GM23248 (cell line): ENCODE results near the gene HPS1. TPM values are rescaled to one million over a fixed set of nuclear protein-coding genes. Genes with fewer than 3 reads are reported as not detected.
A peak's percentile ranks its signal among the peaks of the same experiment; 100 is the strongest.

Experiments used
- DNase-seq: peaks from one replicate; pipeline ENCODE4 v3.0.0-alpha.2; 2015
- H2AFZ ChIP-seq: fragments of 200-600 bp; sonication (generic); 2 replicates; pipeline ENCODE4 v1.6.1; 2016; ENCODE audit warnings: antibody characterized with exemption
- H3F3A ChIP-seq: fragments of 200-600 bp; sonication (generic); 2 replicates; pipeline ENCODE4 v1.6.1; 2016; ENCODE audit warnings: mild to moderate bottlenecking, antibody characterized with exemption, mixed run types; ENCODE audit not compliant: insufficient read depth
- H3K27ac ChIP-seq: fragments of 200-600 bp; sonication (generic); 2 replicates; pipeline ENCODE4 v1.5.1; 2016; ENCODE audit warnings: mild to moderate bottlenecking
- H3K27me3 ChIP-seq: fragments of 200-600 bp; sonication (generic); replicated peaks from 2 replicates; pipeline ENCODE4 v1.6.1; 2016; ENCODE audit warnings: mild to moderate bottlenecking; ENCODE audit not compliant: insufficient read depth
- H3K36me3 ChIP-seq: fragments of 200-600 bp; sonication (generic); 2 replicates; pipeline ENCODE4 v1.6.1; 2016; ENCODE audit warnings: low read depth, mild to moderate bottlenecking
- H3K4me1 ChIP-seq: fragments of 200-600 bp; sonication (generic); 2 replicates; pipeline ENCODE4 v1.6.1; 2016; ENCODE audit warnings: mild to moderate bottlenecking; ENCODE audit not compliant: insufficient read depth
- H3K4me2 ChIP-seq: fragments of 200-600 bp; sonication (generic); one replicate; pipeline ENCODE4 v1.6.1; 2016; ENCODE audit warnings: mild to moderate bottlenecking; ENCODE audit not compliant: unreplicated experiment
- H3K4me3 ChIP-seq: fragments of 200-600 bp; sonication (generic); 2 replicates; pipeline ENCODE4 v1.5.1; 2016; ENCODE audit warnings: mild to moderate bottlenecking
- H3K79me2 ChIP-seq: fragments of 200-600 bp; sonication (generic); 2 replicates; pipeline ENCODE4 v1.6.1; 2016; ENCODE audit warnings: mild to moderate bottlenecking; ENCODE audit not compliant: insufficient read depth
- H3K9ac ChIP-seq: fragments of 200-600 bp; sonication (generic); 2 replicates; pipeline ENCODE4 v1.6.1; 2016; ENCODE audit warnings: mild to moderate bottlenecking
- H3K9me2 ChIP-seq: fragments of 200-600 bp; sonication (generic); 2 replicates; pipeline ENCODE4 v1.6.1; 2016; ENCODE audit warnings: mixed run types, mild to moderate bottlenecking, moderate library complexity; ENCODE audit not compliant: insufficient read depth
- H3K9me3 ChIP-seq: fragments of 200-600 bp; sonication (generic); one replicate; pipeline ENCODE4 v1.6.1; 2017; ENCODE audit warnings: low read depth
- H4K20me1 ChIP-seq: fragments of 200-600 bp; sonication (generic); 2 replicates; pipeline ENCODE4 v1.6.0; 2016; ENCODE audit not compliant: insufficient read depth
- EZH2 ChIP-seq: fragments of 200-600 bp; sonication (generic); IDR thresholded peaks from 2 replicates; pipeline ENCODE4 v1.6.1; 2018; ENCODE audit warnings: antibody characterized with exemption, mild to moderate bottlenecking; ENCODE audit not compliant: insufficient read depth, poor library complexity, severe bottlenecking
- EZH2phosphoT487 ChIP-seq: fragments of 200-600 bp; sonication (generic); IDR thresholded peaks from 2 replicates; pipeline ENCODE4 v1.6.1; 2018; ENCODE audit warnings: antibody characterized with exemption, moderate library complexity, mild to moderate bottlenecking, low read depth; ENCODE audit not compliant: insufficient read depth
- WGBS, 2 experiments: methylation state at CpG; one replicate each; pipeline ENCODE4 v1.1.6; 2015 to 2017; ENCODE audit warnings: low lambda C conversion rate in 2 of 2, low coverage in 1 of 2; ENCODE audit errors: missing lambda C conversion rate in 2 of 2; 5-methylcytosine and 5-hydroxymethylcytosine counted together
- in situ Hi-C: fragments of 300-500 bp; cut with MboI; formaldehyde crosslinking; loops from 2 replicates; pipeline ENCODE4 v1.15.0; 2020
- polyA plus RNA-seq: library from polyadenylated mRNA; unstranded; fragments of >200 nt; fragmentation: Nextera tagmentation; extraction: Ambion mirVana; gene quantifications from 2 replicates; pipeline ENCODE4 v1.2.1, GENCODE V29; 2016
- total RNA-seq: library from RNA; depleted of rRNA; stranded (reverse); fragments of >200 nt; shearing (Covaris generic); gene quantifications from 2 replicates; pipeline ENCODE4 v1.2.3, GENCODE V29; 2014

The HPS1 gene
- total and polyA plus RNA-seq, 2 experiments from 2014 or later: 54.5 to 80.6 TPM

GRCh38 chr10:98380493-98381339, 66.0 kb downstream of the HPS1 start:
- TF ChIP-seq EZH2phosphoT487 (no peak), EZH2 (no peak)

GRCh38 chr10:98378722-98379121, 68.0 kb downstream of the HPS1 start:
- Histone ChIP-seq H3K4me2 (no peak overlapping the region), H3K4me1 (peaks cover 36% of the 10 kb centered on the region), H3K9me2 (no peaks in the 10 kb centered on the region), H3K9ac (no peak overlapping the region), H3K36me3 (no peaks in the 10 kb centered on the region), H3K4me3 (no peak overlapping the region), H3K27ac (no peak overlapping the region), H4K20me1 (no peaks in the 10 kb centered on the region), H3F3A (peaks cover 14% of the 10 kb centered on the region; the same call in 1 of the 2 replicates), H2AFZ (no peak overlapping the region), H3K79me2 (no peaks in the 10 kb centered on the region), H3K27me3 (no peaks in the 10 kb centered on the region), H3K9me3 (no peaks in the 10 kb centered on the region)
- TF ChIP-seq EZH2phosphoT487 (no peak), EZH2 (no peak)
- 94 to 97% methylated on average over 4 of the region's 4 CpGs for WGBS, 2 experiments
- DNase-seq: peak; percentile 31
- in situ Hi-C loops: no loop called here

More at GRCh38 chr10:98380493-98381339, 66.0 kb downstream of the HPS1 start:
- Histone ChIP-seq H3K9ac (no peak overlapping the region), H3K79me2 (no peaks in the 10 kb centered on the region), H3K9me3 (no peaks in the 10 kb centered on the region), H2AFZ (no peak overlapping the region), H3K36me3 (no peaks in the 10 kb centered on the region), H3K9me2 (no peaks in the 10 kb centered on the region), H3K4me1 (peaks cover 25% of the 10 kb centered on the region), H3K4me3 (no peak overlapping the region), H4K20me1 (no peaks in the 10 kb centered on the region), H3K4me2 (no peak overlapping the region), H3K27ac (no peak overlapping the region), H3F3A (peaks cover 14% of the 10 kb centered on the region; the same call in 1 of the 2 replicates), H3K27me3 (no peaks in the 10 kb centered on the region)
- 87 to 88% methylated on average over 8 of the region's 8 CpGs for WGBS, 2 experiments
- in situ Hi-C loops: no loop called here
- DNase-seq: no peak

DNA sequence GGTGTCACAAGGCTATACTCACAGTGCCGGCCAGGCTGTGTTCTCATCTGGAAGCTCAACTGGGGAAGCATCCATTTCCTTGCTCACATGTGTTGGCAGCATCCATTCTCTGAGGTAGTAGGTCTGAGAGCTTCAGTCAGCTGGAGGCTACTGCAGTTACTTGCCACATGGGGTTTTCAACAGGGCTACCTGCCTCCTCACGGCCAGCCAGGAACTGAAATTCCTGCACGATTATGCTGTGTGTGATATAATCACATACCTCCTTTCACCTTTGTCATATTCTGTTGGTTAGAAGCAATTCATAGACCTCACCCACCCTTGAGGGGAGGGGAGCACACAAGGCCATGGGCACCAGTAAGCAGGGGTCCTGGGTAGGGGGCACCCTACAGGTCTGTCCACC, 69.2 kb downstream of the HPS1 start:
- Histone ChIP-seq H2AFZ (no peak overlapping the region), H3K4me3 (no peak overlapping the region), H3K9ac (no peak overlapping the region), H3K27ac (no peak overlapping the region), H3F3A (0 out of 2 replicates have a peak, but pooled peaks cover 7% of the 10 kb centered on the region), H3K36me3 (no peaks in the 10 kb centered on the region), H3K9me3 (no peaks in the 10 kb centered on the region), H3K9me2 (no peaks in the 10 kb centered on the region), H3K4me1 (peaks cover 24% of the 10 kb centered on the region), H3K27me3 (no peaks in the 10 kb centered on the region), H3K79me2 (no peaks in the 10 kb centered on the region), H4K20me1 (no peaks in the 10 kb centered on the region), H3K4me2 (no peak overlapping the region)
- TF ChIP-seq EZH2 (no peak), EZH2phosphoT487 (no peak)
- in situ Hi-C loops: no loop called here
- no peak for DNase-seq
- WGBS, 2 experiments: 97 to 98% methylated on average over 3 of the region's 3 CpGs

- Histone ChIP-seq H3K9me3 (no peaks in the 10 kb centered on the region), H3K27ac (no peak overlapping the region), H3K4me3 (no peak overlapping the region), H3K9ac (no peak overlapping the region), H4K20me1 (no peaks in the 10 kb centered on the region), H3F3A (0 out of 2 replicates have a peak, but pooled peaks cover 6% of the 10 kb centered on the region), H3K36me3 (no peaks in the 10 kb centered on the region), H3K27me3 (no peaks in the 10 kb centered on the region), H3K79me2 (no peaks in the 10 kb centered on the region), H3K4me1 (peaks cover 19% of the 10 kb centered on the region), H3K4me2 (no peak overlapping the region), H3K9me2 (no peaks in the 10 kb centered on the region), H2AFZ (no peak overlapping the region)
- TF ChIP-seq EZH2: no peak
- TF ChIP-seq EZH2phosphoT487: no peak
- WGBS, 2 experiments: 80 to 91% methylated on average over 2 of the region's 2 CpGs
- peak; percentile 17 for DNase-seq
- in situ Hi-C loops: no loop called here
These were observed 69.7 kb downstream of the HPS1 start for GRCh38 chr10:98377001-98377400.
